Fibroblast of the conjunctiva (primary cell): Measurements from ENCODE around the gene STAG3.

Experiments
- DNase-seq: peaks from one replicate; pipeline ENCODE4 v3.0.0-alpha.2; 2010; ENCODE audit warnings: low read depth

STAG3 gene

GRCh38 chr7:100154651-100155491 is 22.8 kb upstream of the STAG3 start:
- DNase-seq: no peak

DNA sequence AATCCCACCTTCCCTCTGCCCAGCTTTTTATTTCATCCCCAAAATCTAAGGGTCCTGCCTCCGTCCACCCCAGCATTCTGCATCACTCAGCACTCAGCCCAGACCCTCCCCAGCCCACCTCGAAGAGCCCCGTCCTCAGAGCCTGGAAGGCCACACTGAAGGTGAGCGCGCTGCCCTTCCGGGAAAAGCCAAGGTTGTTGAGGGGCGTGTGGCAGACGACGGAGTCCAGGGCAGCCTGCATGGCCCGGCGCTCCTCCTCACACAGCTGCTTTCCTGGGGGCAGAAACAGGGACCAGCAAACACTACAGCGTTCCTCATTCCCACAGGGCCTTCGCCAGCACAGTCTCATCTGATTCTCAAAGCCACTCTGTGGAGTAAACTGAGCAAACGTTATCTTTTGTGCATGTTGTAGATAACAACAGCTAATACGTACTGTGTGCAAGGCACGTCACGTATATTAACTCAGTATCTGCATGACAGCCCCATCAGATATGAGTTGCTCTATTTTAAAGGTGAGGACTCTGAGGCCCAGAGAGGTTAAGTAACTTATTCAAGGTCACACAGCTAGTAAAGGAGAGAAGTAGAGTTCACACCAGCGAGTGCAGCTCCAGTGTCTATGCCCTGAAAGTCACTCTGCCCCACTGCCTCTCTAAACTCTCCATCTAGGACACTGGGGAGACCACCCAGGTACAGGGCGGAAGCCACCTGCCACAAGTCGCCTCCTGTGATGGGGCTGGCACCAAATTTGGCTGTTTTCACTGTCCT is 22.0 kb upstream of the STAG3 start:
- DNase-seq: no peak

GRCh38 chr7:100156331-100157068 is 21.2 kb upstream of the STAG3 start:
- DNase-seq: no peak

- no peak for DNase-seq
Measured at GRCh38 chr7:100157069-100157333, 20.7 kb upstream of the STAG3 start.

- no peak for DNase-seq
Measured at GRCh38 chr7:100157334-100158228, 20.1 kb upstream of the STAG3 start.

DNA sequence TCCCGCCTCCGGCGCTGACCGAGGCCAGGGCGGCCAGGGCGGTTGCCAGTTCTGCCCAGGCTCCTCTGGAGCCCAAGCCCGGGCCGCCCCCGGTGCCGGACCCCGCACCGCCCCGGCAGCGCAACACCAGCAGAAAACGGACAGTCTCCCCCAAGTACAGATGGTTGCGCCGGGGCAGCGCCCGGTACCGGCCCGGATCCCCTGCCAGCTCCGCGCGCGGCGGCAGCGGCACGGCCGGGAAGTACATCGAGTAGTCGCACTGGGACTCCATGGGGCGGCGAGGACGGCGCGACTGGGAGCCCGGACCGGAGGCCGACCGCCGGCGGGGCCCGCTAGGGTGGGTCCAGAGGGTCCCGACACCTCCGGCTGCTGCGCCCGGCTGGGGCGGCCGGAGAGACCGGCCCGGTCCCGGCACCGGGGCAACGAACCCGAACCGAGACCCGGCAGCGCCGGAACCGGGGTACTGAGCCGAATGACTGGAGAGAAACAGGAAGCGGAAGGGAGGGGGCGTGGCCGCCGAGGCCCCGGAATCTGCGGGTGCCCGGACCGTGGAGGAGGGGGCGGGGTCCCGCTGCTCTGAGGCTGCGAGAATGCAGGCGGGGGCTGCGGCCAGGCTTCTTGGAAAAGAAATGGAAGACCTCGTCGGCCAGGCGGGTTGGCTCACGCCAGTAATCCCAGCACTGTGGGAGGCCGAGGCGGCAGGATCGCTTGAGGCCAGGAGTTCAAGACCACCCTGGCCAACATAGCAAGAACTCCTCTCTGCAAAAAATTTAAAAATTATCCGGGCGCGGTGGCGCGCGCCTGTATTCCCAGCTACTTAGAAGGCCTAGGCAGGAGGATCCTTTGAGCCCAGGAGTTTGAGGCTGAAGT is 19.3 kb upstream of the STAG3 start, which contains the start of gene TRAPPC14:
Gene TRAPPC14 (minus strand): TSS at position 495 of the 870 bp plus-strand sequence. CDS start 224 bp downstream, at position 271.
- peak; percentile 47 for DNase-seq

DNA sequence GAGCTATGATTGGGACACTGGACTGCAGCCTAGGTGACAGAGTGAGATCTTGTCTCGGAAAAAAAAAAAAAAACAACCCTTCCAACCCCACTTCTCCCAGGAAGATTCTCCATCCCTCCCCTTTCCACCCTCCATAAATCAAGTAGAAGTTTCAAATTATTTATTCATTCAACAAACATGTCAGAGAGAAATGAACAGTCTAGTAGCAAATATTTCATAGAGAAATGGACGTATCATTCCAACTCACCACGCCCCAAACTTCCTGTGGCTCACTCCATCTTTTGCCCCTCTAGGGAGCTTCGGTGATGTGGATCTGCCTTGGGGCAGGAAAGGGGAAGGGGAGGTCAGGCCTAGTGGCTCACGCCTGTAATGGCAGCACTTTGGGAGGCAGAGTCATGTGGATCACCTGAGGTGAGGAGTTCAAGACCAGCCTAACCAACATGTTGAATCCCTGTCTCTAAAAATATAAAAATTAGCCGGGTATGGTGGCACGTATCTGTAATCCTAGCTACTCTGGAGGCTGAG is 18.6 kb upstream of the STAG3 start:
- DNase-seq: no peak

DNA sequence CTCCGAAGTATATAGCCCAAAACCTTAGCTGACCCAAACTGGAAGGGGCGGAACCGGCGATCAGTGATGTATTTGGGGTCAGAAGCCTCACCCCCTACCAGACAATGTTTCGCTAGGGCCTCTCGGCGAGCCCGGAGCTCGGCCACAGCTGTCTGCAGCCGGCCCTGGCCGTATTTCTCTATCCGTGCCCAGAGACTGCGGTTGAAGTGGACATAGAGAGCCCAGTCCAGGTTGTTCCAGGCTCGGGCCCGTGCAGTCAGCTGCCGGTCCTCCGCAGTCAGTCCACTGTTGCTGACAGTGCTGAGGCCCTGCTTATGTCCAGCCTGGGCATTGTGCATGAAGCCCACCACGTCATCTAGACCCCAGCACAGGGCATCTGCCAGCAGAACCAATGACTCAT is 17.7 kb upstream of the STAG3 start:
- no peak for DNase-seq

DNA sequence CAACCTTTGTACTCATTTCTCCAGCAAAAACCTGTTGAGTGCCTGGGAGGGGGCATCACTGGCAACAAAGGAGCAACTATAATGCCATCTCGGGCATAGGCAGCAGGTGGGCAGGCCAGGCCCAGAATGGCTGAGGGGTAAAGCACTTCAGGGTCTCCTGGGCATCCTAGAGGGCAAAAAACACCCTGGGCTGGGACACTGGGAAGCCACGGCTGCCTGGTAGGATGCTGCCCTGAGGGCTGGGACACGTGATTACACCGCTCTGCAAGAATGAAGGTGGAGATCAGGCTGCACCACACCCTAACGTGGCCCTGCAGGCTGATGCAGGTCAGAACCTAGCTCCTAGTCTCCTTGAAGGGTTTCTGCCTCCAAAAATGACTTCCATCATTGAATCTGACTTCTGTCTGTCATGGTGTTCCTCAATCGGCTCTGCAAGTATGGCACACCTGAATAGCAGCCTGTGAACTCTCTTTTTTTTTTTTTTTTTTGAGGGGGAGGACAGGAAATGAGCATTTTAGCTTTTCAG is 14.6 kb upstream of the STAG3 start:
- no peak for DNase-seq

GRCh38 chr7:100163871-100164270 is 13.8 kb upstream of the STAG3 start:
- no peak for DNase-seq

- DNase-seq: no peak
Measured at GRCh38 chr7:100166317-100166940, 11.3 kb upstream of the STAG3 start.

DNA sequence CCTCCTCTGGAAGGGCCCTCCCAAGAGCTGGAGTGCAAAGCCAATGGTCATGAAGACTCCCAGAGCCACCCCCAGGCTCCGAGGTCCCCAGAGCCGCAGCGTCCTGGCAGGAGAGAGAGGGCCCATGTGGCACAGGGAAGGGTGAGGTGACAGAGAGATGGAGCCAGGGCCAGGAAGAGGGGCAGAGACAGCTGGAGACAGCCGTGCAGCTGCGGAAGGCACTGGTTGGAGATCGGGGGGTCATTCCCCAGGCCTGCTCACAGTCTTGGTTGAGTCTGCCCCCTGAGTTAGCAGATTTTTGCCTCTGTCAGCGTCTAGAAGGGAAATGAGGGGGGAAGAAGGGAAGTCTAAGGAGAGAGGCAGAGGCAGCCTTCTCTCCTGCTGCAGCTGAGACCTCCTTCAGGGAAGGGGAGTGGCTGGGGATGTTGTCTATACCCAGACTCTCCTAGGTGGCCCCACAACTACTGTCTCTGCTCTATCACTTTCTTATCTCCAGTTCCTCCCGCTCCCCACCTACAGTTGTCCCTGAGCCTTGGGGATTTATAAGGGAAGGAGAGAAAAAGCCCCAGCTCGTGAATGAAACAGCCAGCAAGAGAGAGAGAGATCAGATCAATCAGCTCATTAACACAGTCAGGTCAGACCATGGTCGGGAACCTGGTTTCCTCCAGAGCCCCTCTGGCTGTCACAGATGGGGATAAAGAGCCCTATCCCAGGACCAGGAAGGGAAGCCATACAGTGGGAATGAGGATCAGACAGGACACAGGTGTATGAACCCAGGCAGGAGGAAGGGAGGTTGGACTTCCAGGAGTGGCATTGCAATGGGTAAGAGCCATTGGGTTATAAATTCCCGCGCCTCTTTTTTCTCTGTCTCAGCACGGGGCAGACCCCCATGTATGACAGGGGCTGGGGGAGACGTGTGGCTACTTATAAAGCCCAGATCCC is 10.5 kb upstream of the STAG3 start:
- DNase-seq: no peak

DNA sequence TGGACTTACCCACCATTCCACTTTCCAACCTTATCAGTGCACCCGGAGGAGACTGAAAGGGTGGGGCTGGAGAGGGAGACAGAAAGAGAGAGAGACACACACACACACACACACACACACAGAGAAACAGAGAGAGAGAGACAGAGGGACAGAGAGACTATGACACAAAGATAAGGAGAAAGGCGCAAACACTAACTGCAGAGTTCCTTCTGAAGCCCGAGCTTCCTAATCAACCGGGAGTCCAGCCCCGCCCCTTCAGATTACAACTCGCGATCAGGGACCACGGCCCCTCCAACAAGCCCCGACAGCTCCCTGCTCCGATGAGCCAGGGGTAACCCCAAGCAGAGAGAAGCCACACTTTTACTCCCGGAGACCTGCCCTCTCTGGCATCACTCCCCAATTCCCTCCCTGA is 9.8 kb upstream of the STAG3 start:
- no peak for DNase-seq

DNA sequence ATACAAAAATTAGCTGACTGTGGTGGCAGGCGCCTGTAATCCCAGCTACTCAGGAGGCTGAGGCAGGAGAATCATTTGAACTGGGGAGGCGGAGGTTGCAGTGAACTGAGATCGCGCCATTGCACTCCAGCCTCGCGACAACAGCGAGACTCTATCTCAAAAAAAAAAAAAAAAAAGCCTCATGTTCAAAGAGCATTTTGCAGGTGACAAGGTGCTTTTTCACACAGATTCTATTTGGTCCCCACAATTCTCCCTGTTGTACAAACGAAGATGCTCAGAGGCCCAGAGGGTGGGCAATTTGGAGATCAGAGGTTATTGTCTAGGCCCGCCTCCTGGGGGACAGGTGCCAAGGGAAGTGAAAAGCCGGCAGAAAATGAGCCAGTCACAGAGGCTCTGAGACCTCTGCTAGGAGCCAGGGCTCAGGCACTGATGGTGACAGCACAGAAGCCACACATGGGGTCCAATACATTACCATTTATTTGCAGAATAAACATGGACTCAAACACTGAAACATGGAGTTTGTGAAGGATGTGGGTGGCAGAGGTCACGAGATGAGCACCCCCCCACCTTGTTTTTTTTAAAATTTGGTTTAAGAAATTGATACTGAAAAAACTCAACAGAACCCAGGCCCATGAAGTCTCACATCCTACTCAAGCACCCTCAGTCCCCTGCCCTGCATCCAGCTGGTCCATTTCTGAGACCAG is 8.4 kb upstream of the STAG3 start:
- DNase-seq: no peak

DNA sequence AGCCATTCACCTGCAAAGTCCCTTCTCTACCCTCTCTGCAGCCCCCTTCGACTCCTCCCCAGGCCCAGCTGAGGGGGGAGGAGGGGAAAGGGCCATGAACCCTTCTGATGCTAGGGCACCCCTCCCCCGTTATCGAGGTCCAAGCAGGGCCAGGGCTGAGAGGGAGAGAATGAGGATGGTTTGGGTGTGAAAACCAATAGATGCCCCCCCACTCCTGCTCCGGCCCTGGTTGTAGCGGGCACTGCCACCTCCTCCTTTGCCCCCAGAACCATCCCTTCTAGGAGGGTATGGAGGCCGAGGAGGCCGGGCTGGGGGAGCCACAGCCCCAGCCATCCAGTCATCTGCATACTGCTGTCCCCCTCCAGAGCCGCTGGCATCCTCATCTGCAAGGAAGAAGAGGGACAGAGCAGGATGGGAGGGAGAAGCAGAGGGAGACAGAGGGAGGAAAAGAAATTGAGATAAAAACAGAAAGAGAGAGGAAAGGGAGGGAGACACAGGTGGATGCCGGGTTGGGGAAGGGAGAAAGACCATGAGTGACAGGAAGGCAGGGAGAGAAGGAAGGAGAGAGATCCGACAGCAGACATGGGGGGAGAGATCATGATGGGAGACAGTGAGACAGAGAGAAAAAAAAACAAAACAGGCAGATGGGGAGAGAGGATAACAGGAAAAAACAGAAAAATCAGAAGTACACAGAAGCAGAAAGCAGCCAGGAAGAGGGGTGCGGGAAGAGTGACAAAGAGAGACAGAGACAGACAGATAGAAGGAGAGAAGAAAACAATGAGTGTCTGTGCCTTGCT is 7.4 kb upstream of the STAG3 start:
- no peak for DNase-seq

DNA sequence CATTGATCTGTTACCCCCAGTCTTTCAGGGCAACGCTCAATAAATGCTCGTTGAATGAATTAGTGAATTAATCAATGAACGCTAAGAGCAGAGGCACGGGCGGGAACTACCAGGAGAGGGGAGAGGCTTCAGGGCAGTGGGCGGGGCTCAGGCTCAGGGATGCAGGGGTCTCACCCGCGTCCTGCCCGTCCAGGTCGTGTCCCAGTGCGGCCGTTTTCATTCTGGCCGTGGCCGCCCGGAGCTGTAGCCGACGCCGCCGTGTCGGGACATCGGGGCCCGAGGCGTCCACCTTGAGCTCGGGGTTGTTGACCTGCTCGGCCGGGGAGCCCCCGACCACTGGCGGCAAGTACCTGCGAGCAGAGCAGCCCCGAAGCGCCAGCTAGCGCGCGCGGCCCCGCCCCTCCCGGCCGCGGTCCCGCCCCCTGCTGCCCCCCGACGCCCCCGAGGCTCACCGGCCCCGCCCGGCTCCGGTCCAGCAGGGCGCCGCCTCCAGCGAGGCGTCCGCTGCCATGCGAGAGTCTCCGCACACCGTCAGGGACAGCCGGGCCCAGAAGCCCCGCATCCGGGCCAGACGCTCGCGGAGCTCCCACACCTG is 6.5 kb upstream of the STAG3 start:
- DNase-seq: no peak

GRCh38 chr7:100171840-100172239 is 5.9 kb upstream of the STAG3 start:
- DNase-seq: no peak
